CD4-positive, alpha-beta T cell treated with Interleukin-21 for 1 hour (primary cell): Measurements from ENCODE around the gene DIRAS3.
"Not testable (repeated sequence)": the region's sequence is repeated elsewhere in the genome, so short reads cannot be mapped to it uniquely, and the experiment has no call there.

Experiments
- DNase-seq: peaks from one replicate; pipeline ENCODE4 v3.0.0-alpha.2; 2020

DIRAS3 gene

DNA sequence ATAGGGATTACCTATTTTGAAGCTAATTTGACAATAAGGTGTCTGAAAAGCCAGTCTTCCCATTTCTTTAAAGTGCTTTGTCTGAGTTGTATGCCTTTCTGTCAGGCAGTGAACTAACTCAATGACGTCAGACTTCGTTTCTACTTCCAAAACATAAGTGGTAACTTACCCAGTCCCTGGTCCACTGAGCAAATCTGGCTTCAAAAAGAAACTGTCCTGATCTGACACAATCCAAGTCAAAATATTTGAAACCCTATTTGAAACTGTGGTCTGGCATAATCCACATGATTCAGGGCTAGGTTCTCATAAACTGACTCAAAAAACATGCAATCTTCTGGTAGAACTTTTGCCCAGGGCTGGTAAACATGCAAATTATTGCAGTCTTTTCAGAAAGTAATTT lies 34.0 kb downstream of the DIRAS3 start:
- DNase-seq = no peak

DNA sequence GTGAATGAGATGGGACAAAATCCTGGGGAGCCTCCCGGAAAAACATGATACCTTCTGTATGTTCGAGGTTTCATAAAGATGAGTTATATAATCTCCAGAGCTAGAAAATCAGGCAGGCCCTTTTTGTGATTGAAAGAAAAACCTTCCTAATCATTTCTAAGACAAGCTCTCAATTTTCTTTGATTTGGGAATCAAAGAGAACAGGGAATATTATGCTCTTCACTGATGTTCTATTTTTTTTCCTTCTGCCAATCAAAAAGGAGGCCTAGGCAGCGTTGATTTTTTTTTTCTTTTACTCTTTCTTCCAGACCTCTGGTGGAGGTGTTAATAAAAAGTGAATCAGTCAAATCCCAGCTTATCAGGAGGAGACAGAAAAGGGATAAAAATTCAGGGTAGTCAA lies 34.5 kb downstream of the DIRAS3 start:
- no peak for DNase-seq

DNA sequence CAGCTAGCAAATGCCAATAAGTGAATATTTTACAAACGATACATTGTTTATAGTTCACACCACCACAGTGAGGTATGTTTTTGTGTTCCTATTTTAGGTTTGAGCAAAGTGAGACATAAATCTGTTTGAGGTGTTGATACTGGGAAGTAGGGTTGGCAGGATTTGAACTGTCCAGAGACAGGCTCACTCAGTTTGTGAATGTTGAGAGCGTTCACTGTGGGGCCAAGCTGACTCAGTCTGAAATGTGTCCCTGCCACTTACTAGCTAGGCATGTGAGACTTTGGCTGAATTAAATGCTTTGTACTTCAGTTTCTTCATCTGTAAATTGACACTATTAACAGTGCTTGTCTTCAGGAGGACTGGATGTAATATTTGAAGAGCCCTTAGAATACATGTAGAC lies 35.1 kb downstream of the DIRAS3 start:
- no peak for DNase-seq

DNA sequence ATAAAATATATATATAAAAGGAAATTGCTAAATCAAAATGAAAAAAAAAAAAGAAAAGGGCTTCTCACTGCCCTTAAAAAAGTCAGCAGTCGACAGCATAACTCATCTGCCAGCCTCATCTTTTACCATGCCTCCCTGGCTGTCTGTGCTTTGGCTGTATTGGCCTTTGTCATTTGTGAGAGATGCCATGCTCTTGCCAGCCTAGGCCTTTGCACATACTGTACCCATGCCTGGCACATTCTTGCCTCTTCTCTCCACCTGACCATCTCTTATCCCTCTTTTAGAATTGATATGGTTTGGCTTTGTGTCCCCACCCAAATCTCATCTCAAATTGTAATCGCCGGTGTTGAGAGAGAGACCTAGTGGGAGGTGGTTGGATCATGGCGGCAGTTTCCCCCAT lies 37.1 kb downstream of the DIRAS3 start:
- DNase-seq = no peak

DNA sequence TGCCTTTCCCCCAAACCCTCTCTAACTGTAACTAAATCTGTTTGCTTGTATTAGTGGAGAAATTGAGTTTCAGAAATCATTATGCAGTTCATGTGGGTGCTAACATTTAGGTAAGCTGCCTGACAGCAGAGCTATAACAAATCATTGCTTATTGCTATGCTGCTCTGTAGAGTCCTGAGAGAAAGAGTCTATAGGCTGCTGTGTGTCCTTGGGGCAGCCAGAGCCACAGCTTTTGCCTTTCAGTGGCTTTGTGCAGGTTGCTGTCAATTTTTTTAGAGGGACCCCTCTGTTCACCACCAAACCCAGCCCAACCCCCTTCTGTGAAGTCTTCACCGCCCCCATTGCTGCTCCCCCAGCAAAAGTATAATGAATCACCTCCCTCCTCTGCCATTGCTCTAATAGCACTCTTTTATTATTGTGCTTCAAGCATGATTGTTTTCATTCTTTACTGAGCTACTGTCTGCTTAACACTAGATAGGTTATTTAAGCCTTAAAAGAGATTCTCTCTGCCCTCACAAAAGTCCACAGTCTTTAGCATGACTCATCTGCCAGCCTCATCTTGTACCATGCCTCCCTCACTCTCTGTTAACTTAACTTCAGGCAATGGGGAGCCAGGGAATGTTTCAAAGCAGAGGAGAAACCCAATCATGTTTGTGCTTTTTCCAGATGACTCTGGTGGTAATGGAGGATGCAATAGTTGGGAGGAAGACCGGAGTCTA lies 38.6 kb downstream of the DIRAS3 start:
- no peak for DNase-seq

DNA sequence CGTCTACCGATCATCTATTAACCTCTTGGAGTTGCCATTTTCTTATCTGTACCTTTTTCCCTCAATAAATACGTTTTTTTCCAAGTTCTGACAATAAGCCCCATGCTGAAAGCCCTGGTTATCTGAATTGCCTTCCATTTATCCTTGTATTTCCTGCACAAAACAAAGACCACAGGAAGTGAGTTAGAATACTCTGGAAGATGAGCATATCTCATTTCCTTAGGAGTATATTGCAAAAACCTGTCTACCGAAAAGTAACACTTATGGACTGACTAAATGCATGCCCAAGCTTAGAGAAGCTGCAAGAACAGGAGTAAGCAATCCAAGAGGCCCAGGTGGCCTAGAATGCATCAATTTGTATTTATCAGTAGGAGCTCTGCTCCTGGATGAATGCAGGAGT lies 39.9 kb downstream of the DIRAS3 start:
- DNase-seq = no peak

DNA sequence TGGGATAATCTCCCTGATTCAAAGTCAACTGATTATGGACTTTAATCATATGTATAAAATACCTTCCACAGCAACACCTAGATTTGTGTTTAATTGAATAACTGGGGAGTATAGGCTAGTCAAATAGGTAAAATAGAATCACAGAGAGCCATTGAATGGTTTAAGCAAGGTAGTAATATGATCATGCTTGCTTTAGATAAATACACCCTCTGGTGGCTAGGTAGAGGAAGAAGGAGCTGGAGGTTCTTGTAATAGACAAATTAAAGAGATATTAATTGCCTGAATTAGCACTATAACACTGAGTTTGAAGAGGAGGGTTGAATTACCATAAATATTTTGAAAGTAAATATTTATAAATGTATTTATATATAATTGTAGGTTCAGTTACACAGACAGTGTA lies 40.3 kb downstream of the DIRAS3 start:
- DNase-seq = no peak

DNA sequence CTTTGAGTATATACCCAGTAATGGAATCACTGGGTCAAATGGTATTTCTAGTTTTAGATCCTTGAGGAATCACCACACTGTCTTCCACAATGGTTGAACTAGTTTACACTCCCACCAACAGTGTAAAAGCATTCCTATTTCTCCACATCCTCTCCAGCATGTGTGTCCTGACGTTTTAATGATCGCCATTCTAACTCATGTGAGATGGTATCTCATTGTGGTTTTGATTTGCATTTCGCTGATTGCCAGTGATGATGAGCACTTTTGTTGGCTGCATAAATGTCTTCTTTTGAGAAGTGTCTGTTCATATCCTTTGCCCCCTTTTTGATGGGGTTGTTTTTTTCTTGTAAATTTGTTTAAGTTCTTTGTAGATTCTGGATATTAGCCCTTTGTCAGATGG lies 46.8 kb downstream of the DIRAS3 start:
- DNase-seq = not testable (repeated sequence)

DNA sequence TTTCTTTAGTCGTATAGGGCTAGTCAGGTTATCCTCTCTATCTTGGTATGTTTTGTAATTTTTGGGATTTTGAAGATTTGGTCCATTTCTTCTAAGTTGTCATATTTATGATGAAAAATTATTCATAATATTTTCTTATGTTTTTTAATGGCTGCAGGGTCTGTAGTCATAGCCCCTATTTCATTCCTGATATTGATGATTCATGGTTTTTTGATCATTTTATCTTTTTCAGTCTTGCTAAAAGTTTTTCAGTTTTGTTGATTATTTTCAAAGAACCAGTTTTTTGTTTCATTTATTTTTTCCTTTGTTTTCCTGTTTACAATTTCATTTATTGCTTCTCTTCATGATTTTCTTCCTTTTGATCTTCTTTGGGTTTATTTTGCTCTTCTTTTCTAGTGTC lies 50.2 kb downstream of the DIRAS3 start:
- DNase-seq = no peak

DNA sequence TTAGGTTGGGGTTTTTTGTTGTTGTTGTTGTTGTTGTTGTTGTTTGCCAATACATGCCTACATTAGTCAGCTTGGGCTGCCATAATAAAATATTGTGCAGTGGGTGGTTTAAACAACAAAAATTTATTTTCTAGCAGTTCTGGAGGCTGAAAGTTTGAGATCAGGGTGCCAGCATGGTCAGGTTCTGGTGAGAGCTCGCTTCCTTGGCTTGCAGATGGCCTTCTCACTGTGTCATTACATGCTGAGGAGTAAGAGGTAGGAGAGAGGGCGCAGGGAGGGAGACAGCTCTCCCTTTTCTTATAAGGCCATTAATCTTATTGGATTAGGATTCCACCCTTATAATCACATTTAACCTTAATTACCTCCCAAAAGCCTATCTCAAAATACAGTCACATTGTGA lies 52.7 kb downstream of the DIRAS3 start:
- DNase-seq = no peak
